ENCODE data around the gene FLRT1. TPM values are rescaled to one million over a fixed set of nuclear protein-coding genes. Genes with fewer than 3 reads are reported as not detected.
"Not testable (repeated sequence)": the region's sequence is repeated elsewhere in the genome, so short reads cannot be mapped to it uniquely, and the experiment has no call there.

The FLRT1 gene
- total and polyA plus RNA-seq, 2 donors, result 0.66 to 1.7 TPM

DNA sequence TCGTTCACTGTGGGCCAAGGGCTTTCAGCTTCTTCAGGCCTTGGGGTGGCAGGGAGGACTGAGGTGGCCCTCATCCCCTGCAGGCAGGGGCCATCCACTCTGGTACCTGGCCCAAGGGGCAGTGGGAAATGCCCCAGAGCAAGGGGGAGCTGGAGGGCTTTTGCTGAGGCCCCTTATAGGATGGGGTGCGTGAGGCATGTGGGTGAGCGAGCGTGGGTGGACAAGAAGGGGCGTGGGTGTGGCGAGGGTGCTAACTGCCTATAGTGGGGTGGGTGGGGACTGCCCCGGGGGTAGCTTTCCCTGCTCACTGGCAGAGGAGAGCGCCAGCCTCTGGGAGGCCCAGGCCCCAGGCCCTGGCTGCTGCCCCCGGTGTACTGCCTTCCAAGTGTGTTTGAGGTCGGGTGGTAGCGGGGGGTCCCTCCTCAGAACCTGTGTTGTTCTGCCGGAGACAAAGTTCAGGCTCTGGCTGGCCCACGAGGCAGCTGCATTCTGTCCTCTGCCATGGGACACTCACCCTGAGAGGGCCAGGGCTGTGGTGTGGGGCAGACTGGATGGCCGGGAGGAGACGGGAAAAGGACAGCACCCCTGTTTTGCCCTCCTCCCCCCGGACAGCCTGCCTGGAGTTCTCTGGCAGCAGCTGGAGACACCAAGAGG lies 3.4 kb downstream of the FLRT1 start:
- H3K4me1 ChIP-seq (ENCODE audit: insufficient read depth), result no peaks in the 10 kb centered on the region
- H3K4me3 ChIP-seq (ENCODE audit: low read depth, low read length), result no peak overlapping the region
- DNase-seq (ENCODE audit: extremely low spot score), result no peak
- no peak overlapping the region for H3K27ac ChIP-seq (ENCODE audit: low read depth)
- 85% methylated on average over 16 of the region's 16 CpGs for WGBS
- no peaks in the 10 kb centered on the region for H3K36me3 ChIP-seq (ENCODE audit: insufficient read depth)

DNA sequence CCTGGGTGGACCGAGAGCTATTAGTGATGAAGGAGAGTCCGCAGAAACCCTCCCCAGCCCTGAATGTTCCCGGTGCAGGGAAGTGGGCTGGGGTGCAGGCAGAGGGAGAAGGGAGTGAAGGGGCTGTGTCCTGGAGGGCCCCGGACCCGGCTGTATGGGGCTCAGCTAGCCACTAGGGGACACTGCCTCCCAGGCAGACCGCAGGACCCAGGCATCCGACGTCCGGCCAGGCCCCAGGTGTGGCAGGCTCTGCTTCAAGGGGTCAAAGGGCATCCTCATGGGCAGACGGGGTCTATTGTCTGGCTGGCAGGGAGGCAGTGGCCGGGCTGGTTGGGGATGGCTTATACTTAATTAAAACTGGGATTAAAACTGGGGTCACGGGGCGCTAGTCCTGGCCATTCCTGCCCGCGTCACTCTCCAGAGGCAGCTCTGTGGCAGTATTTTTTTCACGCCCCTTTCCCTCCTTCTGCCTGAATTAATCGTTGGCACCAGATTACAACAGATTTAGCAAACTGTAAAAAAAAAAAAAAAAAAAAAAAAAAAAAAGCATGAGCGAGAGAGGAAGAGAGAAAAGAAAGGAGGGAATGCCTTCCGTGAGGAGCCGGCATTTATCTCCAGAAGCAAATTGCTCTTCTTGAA lies 5.1 kb downstream of the FLRT1 start:
- H3K4me1 ChIP-seq (ENCODE audit: insufficient read depth), result no peaks in the 10 kb centered on the region
- no peak for DNase-seq (ENCODE audit: extremely low spot score)
- H3K27ac ChIP-seq (ENCODE audit: low read depth), result no peak overlapping the region
- H3K4me3 ChIP-seq (ENCODE audit: low read depth, low read length), result no peak overlapping the region
- 65% methylated on average over 20 of the region's 20 CpGs for WGBS
- H3K36me3 ChIP-seq (ENCODE audit: insufficient read depth), result no peaks in the 10 kb centered on the region

DNA sequence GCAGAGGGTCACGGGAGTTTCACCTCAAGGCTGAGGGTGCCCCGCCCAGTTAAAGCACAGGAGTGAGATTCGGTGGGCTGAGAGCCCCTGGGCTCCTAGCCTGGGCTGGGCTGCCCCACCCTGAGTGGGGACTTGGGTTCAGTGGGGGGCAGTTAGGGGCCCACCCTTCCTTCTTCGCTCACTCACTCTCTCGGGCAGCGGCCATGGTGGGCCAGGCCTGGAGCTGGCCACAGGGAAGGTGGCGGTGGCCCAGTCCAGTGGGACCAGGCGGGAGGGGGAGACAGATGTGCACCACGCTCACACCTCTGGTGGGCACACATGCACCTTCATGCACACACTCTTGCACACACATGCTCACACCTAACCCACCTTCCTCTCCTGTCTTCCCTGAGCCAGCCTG lies 6.1 kb downstream of the FLRT1 start:
- no peak for DNase-seq (ENCODE audit: extremely low spot score)
- Histone ChIP-seq H3K4me1 (ENCODE audit: insufficient read depth) (no peaks in the 10 kb centered on the region), H3K27ac (ENCODE audit: low read depth) (no peak overlapping the region), H3K4me3 (ENCODE audit: low read depth, low read length) (no peak overlapping the region), H3K36me3 (ENCODE audit: insufficient read depth) (no peaks in the 10 kb centered on the region)
- WGBS, result 92% methylated on average over 9 of the region's 9 CpGs

DNA sequence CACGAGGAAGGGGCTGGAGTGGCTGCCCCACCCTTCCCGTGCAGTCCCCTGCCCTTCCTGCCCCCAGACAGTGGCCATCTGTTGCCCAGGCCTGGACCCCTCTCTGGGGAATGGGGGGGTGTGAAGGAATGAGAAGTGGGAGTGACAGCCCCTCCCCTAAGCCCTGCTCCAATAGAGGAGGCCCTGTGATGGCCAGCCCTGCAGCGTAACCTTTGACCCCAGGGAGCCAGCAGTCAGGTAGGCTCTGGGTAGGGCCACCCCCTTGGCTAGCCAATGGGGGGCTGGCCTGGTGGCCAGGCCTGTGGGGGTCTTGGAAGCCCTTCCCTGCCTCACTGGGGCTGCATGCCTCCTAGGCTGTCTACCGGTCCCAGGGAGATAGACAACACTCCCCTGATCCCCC lies 6.6 kb downstream of the FLRT1 start:
- DNase-seq (ENCODE audit: extremely low spot score), result no peak
- H3K4me1 ChIP-seq (ENCODE audit: insufficient read depth), result no peaks in the 10 kb centered on the region
- 76% methylated on average over 4 of the region's 4 CpGs for WGBS
- H3K36me3 ChIP-seq (ENCODE audit: insufficient read depth), result no peaks in the 10 kb centered on the region
- no peak overlapping the region for H3K27ac ChIP-seq (ENCODE audit: low read depth)
- H3K4me3 ChIP-seq (ENCODE audit: low read depth, low read length), result no peak overlapping the region

DNA sequence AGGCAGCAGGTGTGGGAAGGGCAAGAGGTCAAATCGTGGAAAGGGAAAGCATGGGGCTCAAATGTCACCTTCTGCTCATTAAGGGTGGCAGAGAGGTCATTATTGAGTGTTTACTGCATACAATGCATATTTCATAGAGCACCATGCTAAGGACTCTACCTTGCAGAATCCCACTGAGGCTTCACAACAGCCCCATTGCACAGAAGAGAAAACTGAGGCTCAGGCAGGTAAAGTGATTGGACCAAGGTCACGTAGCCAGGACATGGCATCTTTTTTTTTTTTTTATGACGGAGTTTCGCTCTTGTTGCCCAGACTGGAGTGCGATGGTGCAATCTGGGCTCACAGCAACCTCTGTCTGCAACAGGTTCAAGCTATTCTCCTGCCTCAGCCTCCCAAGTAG lies 7.8 kb downstream of the FLRT1 start:
- WGBS, result 88% methylated on average over 5 of the region's 5 CpGs
- Histone ChIP-seq H3K36me3 (ENCODE audit: insufficient read depth) (no peaks in the 10 kb centered on the region), H3K4me3 (ENCODE audit: low read depth, low read length) (no peak overlapping the region), H3K4me1 (ENCODE audit: insufficient read depth) (no peaks in the 10 kb centered on the region), H3K27ac (ENCODE audit: low read depth) (no peak overlapping the region)
- no peak for DNase-seq (ENCODE audit: extremely low spot score)

DNA sequence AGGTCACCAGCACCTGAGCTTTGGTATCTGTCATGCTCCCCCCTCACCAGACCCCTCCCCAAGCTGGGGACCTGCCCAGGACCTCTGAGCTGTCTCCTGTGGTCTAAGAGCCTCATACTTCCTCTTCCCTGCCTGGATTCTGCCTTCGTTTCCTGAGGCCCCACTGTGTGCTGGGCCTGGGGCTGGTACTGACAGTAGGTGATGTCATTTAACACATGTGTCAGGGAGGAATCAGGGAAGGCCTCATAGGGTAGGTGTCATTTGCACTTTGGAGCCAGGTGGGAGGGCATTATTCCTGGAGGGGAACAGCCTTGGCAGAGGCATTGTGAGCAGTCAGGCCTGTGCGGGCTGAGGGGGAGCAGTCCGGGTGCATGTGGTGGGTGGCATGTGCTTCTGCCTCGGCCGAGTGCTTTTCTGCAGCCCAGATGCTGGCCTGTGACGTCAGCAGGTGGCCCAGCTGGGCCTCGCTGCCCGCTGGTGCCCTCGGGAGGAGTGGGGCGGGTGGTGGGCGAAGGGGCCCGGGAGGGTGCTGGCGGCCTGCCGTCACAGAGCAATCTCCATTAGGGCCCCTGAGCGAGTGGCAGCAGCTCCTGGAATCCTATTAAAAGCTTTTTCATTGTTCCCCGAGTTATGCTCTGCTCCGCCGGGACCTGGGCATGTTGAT lies 9.1 kb downstream of the FLRT1 start:
- no peaks in the 10 kb centered on the region for H3K36me3 ChIP-seq (ENCODE audit: insufficient read depth)
- DNase-seq (ENCODE audit: extremely low spot score), result no peak
- H3K27ac ChIP-seq (ENCODE audit: low read depth), result no peak overlapping the region
- no peak overlapping the region for H3K4me3 ChIP-seq (ENCODE audit: low read depth, low read length)
- H3K4me1 ChIP-seq (ENCODE audit: insufficient read depth), result no peaks in the 10 kb centered on the region
- 76% methylated on average over 18 of the region's 18 CpGs for WGBS

DNA sequence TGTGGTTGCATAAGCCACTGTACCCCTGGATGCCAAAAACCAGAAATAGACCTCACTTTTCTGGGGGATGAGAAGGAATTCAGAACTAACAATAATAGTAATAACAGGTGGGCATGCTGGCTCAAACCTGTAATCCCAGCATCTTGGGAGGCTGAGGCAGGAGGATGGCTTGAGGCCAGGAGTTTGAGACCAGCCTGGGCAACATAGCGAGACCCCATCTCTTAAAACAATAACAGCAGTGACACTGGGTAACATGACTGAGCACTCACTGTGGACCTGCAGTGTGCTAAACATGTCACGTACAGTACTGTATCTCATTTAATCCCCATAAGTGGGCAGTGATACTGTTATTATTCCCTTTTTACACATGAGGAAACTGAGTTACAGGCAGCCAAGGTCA lies 10.0 kb downstream of the FLRT1 start:
- 95% methylated on average over 2 of the region's 2 CpGs for WGBS
- H3K27ac ChIP-seq (ENCODE audit: low read depth), result no peak overlapping the region

DNA sequence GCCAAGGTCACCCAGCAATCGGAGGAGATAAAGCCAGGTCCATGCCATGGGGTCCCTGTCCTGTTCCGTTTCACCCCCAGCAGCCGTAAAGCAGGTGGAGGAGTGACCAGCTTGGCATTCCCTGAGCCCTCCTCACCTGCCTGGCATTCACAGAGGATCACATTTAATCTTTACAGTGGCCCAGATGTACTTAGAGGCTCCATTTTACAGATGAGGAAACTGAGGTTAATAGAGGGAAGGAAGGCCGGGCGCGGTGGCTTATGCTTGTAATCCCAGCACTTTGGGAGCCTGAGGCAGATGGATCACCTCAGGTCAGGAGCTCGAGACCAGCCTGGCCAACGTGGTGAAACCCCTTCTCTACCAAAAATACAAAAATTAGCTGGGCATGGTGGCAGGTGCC lies 11.6 kb downstream of the FLRT1 start:
- H3K4me3 ChIP-seq (ENCODE audit: low read depth, low read length); H3K27ac ChIP-seq (ENCODE audit: low read depth); H3K4me1 ChIP-seq (ENCODE audit: insufficient read depth); H3K36me3 ChIP-seq (ENCODE audit: insufficient read depth); DNase-seq (ENCODE audit: extremely low spot score): not testable (repeated sequence)
- 96% methylated on average over 8 of the region's 8 CpGs for WGBS

More for the DNA sequence above, 10.0 kb downstream of the FLRT1 start:
- no peak for DNase-seq (ENCODE audit: extremely low spot score)
- Histone ChIP-seq H3K36me3 (ENCODE audit: insufficient read depth) (no peaks in the 10 kb centered on the region), H3K4me1 (ENCODE audit: insufficient read depth) (no peaks in the 10 kb centered on the region), H3K4me3 (ENCODE audit: low read depth, low read length) (no peak overlapping the region)

DNA sequence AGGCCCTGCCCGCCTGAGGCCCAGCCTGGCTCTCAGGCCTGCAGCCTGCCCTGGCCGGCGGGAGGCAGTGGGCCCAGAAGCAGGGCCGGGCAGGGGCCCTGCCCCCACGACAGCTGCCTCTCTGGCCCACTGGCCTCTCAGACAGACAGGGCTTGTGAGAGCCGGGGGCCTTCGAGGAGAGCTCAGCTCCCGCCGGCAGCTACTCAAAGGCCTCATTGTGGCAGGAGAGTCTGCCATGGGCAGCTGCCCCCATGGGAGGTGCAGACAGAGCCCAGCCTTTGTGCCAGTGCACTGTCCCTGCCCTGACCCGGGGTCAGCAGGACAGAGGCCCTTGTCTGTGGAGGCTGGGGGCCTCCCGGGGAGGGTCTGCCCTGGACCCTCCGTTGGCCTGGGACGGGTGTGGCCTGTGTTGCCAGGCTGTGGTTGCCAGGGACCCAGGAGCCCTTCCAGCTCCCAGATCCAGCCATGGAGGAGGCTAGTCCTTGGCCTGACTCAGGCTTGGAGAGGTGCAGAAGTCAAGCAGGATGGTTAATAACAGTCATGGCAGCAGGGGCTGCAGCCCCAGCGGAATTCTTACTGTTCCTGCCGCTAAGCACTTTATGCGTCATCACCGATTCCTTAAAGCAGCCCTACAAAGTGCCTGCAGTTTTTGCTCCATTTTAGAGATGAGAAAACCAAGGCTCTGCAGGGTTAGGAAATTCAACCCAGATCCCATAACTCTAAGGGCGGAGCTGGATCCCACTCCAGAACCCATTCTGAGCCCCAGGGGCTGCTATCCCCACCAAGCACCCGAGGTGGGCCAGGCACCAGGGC lies 12.5 kb downstream of the FLRT1 start:
- no peak for DNase-seq (ENCODE audit: extremely low spot score)
- Histone ChIP-seq H3K4me1 (ENCODE audit: insufficient read depth) (no peaks in the 10 kb centered on the region), H3K36me3 (ENCODE audit: insufficient read depth) (no peaks in the 10 kb centered on the region), H3K4me3 (ENCODE audit: low read depth, low read length) (no peak overlapping the region), H3K27ac (ENCODE audit: low read depth) (no peak overlapping the region)
- WGBS, result 84% methylated on average over 19 of the region's 19 CpGs

DNA sequence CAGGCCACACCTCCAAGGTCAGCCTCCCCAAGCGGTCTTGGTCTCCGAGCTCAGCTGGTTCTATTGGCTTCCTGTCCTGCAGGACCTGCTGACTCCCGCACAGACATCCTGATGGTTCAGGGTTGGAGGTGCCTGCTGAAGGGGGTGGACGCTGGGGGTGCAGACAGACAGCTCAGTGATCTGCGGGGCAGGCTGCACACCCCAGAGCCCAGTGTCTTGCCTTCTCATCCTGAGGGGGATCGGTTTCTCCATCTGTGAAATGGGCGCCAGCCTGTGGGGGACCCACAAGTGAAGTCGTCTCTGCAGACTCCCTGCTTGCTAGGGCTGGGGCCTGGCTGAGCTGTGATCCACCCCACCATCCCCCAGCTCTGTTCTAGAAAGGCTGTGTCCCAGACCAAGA lies 13.8 kb downstream of the FLRT1 start:
- H3K4me3 ChIP-seq (ENCODE audit: low read depth, low read length), result no peak overlapping the region
- no peaks in the 10 kb centered on the region for H3K36me3 ChIP-seq (ENCODE audit: insufficient read depth)
- H3K4me1 ChIP-seq (ENCODE audit: insufficient read depth), result no peaks in the 10 kb centered on the region
- H3K27ac ChIP-seq (ENCODE audit: low read depth), result no peak overlapping the region
- 96% methylated on average over 8 of the region's 8 CpGs for WGBS
- no peak for DNase-seq (ENCODE audit: extremely low spot score)

DNA sequence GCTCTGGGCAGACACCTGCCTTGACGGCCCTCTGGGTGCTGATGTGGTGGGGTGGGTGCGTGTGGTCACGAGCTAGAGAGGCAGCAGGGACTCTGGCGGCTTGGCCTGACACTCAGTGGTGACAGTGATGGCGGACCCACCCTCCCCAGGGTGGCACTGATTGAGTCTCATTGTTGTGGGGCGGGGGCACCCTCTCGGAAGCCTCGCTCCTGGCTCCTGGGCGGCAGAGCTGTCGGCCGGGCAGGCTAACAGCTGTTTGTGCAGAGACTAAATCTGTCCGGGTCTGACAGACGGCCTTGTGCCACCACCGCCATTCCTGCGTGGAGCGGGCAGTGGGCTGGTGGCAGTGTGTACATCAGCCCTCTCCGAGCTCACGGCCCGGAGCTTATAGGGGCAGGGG lies 15.6 kb downstream of the FLRT1 start:
- H3K4me1 ChIP-seq (ENCODE audit: insufficient read depth), result no peaks in the 10 kb centered on the region
- H3K36me3 ChIP-seq (ENCODE audit: insufficient read depth), result no peaks in the 10 kb centered on the region
- H3K4me3 ChIP-seq (ENCODE audit: low read depth, low read length), result no peak overlapping the region
- no peak for DNase-seq (ENCODE audit: extremely low spot score)
- no peak overlapping the region for H3K27ac ChIP-seq (ENCODE audit: low read depth)
- WGBS, result 95% methylated on average over 19 of the region's 19 CpGs

DNA sequence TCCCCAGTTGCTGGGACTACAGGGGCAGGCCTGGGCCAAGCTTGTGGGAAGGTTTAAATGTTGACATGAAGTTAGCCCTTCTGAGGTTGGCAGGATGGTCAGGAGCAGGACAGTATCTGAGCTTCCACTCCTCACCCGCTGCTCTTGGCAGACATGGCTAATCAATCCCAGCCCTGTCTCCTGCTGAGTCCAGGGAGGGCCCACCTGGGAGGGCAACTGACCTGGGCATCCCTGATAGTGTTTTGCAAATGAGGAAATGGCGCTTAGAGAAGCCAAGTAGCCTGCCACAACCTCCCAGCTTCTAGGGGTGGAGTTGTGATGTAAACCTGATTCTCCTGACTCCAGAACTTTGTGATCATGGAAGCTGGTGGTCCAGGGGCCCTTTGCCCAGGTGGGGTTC lies 16.7 kb downstream of the FLRT1 start:
- WGBS, result 97% methylated on average over 2 of the region's 2 CpGs
- no peak overlapping the region for H3K4me3 ChIP-seq (ENCODE audit: low read depth, low read length)
- H3K27ac ChIP-seq (ENCODE audit: low read depth), result no peak overlapping the region
- H3K4me1 ChIP-seq (ENCODE audit: insufficient read depth), result no peaks in the 10 kb centered on the region
- no peaks in the 10 kb centered on the region for H3K36me3 ChIP-seq (ENCODE audit: insufficient read depth)
- DNase-seq (ENCODE audit: extremely low spot score), result no peak

DNA sequence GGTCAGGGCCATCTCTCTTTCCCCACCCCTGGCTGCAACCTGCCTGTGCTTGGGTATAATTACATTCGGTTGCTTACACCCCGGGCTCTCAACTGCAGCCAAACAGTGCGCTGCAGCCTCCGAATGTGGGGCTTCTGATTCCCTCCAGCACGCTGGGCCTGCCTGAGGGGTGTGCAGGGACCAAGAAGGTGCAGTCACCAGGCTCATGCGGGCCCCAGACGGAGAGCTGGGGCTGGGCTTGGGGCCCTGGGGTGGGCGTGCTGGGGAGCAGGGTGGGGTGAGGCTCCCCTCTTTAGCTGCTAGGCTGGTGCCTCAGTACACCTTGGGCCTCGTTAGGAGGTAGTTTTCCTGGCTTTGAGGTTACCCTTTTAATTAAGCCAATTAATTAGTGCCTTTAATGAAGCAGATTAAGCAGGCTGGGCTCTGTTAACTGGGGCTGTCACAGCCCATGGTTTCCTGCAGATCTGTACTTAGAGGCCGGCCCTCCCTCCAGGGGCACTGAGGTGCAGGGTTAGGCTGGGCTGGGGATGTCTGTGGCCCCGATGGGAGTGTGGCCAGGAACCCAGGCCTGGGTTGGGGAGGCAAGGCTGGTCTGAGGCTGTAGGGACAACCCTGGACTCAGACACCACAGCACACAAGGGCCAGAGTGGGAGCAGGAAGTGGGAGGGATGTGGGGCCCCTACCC lies 17.3 kb downstream of the FLRT1 start:
- no peak overlapping the region for H3K27ac ChIP-seq (ENCODE audit: low read depth)
- DNase-seq (ENCODE audit: extremely low spot score), result no peak
- H3K4me3 ChIP-seq (ENCODE audit: low read depth, low read length), result no peak overlapping the region
- H3K4me1 ChIP-seq (ENCODE audit: insufficient read depth), result no peaks in the 10 kb centered on the region
- H3K36me3 ChIP-seq (ENCODE audit: insufficient read depth), result no peaks in the 10 kb centered on the region
- 90% methylated on average over 11 of the region's 11 CpGs for WGBS
